Glutamatergic neuron (in vitro differentiated cells): ENCODE data around the gene ZNF462. TPM values are rescaled to one million over a fixed set of nuclear protein-coding genes. Genes with fewer than 3 reads are reported as not detected.

ENCODE experiments used
- DNase-seq: peaks from one replicate; pipeline ENCODE4 v3.0.0; 2022
- H3K27ac Mint-ChIP-seq: one replicate; pipeline ENCODE4 v1.8.0; 2020; ENCODE audit warnings: mild to moderate bottlenecking, mixed read lengths, inconsistent platforms; ENCODE audit not compliant: unreplicated experiment
- H3K27me3 Mint-ChIP-seq: one replicate; pipeline ENCODE4 v1.8.0; 2020; ENCODE audit warnings: mild to moderate bottlenecking, moderate library complexity, mixed read lengths, inconsistent platforms; ENCODE audit not compliant: unreplicated experiment
- H3K36me3 Mint-ChIP-seq: one replicate; pipeline ENCODE4 v1.8.0; 2020; ENCODE audit warnings: mild to moderate bottlenecking, mixed read lengths, inconsistent platforms; ENCODE audit not compliant: unreplicated experiment
- H3K4me1 Mint-ChIP-seq: one replicate; pipeline ENCODE4 v1.8.0; 2020; ENCODE audit warnings: mild to moderate bottlenecking, low read depth, mixed read lengths, inconsistent platforms; ENCODE audit not compliant: unreplicated experiment
- H3K4me3 Mint-ChIP-seq: one replicate; pipeline ENCODE4 v1.8.0; 2020; ENCODE audit warnings: mild to moderate bottlenecking, mixed read lengths, inconsistent platforms; ENCODE audit not compliant: unreplicated experiment
- H3K9me3 Mint-ChIP-seq: one replicate; pipeline ENCODE4 v1.8.0; 2020; ENCODE audit warnings: mild to moderate bottlenecking, moderate library complexity, mixed read lengths, inconsistent platforms; ENCODE audit not compliant: unreplicated experiment
- CTCF ChIP-seq: fragments of 200-600 bp; sonication (generic); IDR thresholded peaks from one replicate; pipeline ENCODE4 v1.5.0; 2021; ENCODE audit not compliant: partially characterized antibody, unreplicated experiment
- total RNA-seq: library from RNA; stranded (reverse); fragmentation: NEBNext Ultra II Directional; extraction: Animal tissue kit (Norgen Biotek cat#: 25700); gene quantifications from one replicate; pipeline ENCODE4 v1.2.1, GENCODE V29; 2021; ENCODE audit not compliant: unreplicated experiment

ZNF462 gene
- total RNA-seq, 1 donor from 2014 or later = 259 TPM

GRCh38 chr9:107054146-107054545 lies 191.2 kb downstream of the ZNF462 start:
- H3K27ac Mint-ChIP-seq = no peak overlapping the region
- H3K4me1 Mint-ChIP-seq = no peaks in the 10 kb centered on the region
- H3K4me3 Mint-ChIP-seq = no peak overlapping the region
- H3K27me3 Mint-ChIP-seq = peaks cover 2% of the 10 kb centered on the region
- no peak for TF ChIP-seq CTCF
- peaks cover under 1% of the 10 kb centered on the region for H3K9me3 Mint-ChIP-seq
- no peak for DNase-seq
- H3K36me3 Mint-ChIP-seq = no peaks in the 10 kb centered on the region

- Mint-ChIP-seq H3K4me1 (no peaks in the 10 kb centered on the region), H3K4me3 (no peak overlapping the region), H3K27me3 (peaks cover 3% of the 10 kb centered on the region), H3K9me3 (no peaks in the 10 kb centered on the region), H3K27ac (no peak overlapping the region), H3K36me3 (no peaks in the 10 kb centered on the region)
- TF ChIP-seq CTCF = no peak
- DNase-seq = no peak
Observed at GRCh38 chr9:107059220-107059619, 196.3 kb downstream of the ZNF462 start.

GRCh38 chr9:107060062-107060461 lies 197.1 kb downstream of the ZNF462 start:
- no peak overlapping the region for H3K27ac Mint-ChIP-seq
- H3K4me1 Mint-ChIP-seq = no peaks in the 10 kb centered on the region
- TF ChIP-seq CTCF = no peak
- DNase-seq = no peak
- H3K4me3 Mint-ChIP-seq = no peak overlapping the region
- H3K36me3 Mint-ChIP-seq = no peaks in the 10 kb centered on the region
- H3K27me3 Mint-ChIP-seq = peaks cover 5% of the 10 kb centered on the region
- no peaks in the 10 kb centered on the region for H3K9me3 Mint-ChIP-seq
